ENCODE results near the gene TMEM130. TPM values are rescaled to one million over a fixed set of nuclear protein-coding genes. Genes with fewer than 3 reads are reported as not detected.

The TMEM130 gene
- total RNA-seq, 2 experiments from 2014 or later, result not detected

GRCh38 chr7:98892609-98893008 lies 22.8 kb upstream of the TMEM130 start:
- H3K9me3 Mint-ChIP-seq, result no peaks in the 10 kb centered on the region
- DNase-seq (no peak), ATAC-seq (ENCODE audit: low read depth) (no peak)
- H3K4me3 Mint-ChIP-seq, result no peak overlapping the region
- POLR2A ChIA-PET, result no interaction called here
- H3K36me3 Mint-ChIP-seq, result peaks cover 22% of the 10 kb centered on the region
- H3K27ac Mint-ChIP-seq, result no peak overlapping the region
- peaks cover 5% of the 10 kb centered on the region for H3K4me1 Mint-ChIP-seq
- no peaks in the 10 kb centered on the region for H3K27me3 Mint-ChIP-seq

GRCh38 chr7:98887038-98887437 lies 17.2 kb upstream of the TMEM130 start:
- no peak for DNase-seq
- ATAC-seq (ENCODE audit: low read depth), result no peak
- Mint-ChIP-seq H3K4me3 (no peak overlapping the region), H3K27ac (no peak overlapping the region), H3K36me3 (peaks cover 16% of the 10 kb centered on the region), H3K27me3 (no peaks in the 10 kb centered on the region), H3K4me1 (peaks cover 7% of the 10 kb centered on the region), H3K9me3 (no peaks in the 10 kb centered on the region)
- POLR2A ChIA-PET, result no interaction called here

GRCh38 chr7:98884416-98884815 lies 14.6 kb upstream of the TMEM130 start:
- DNase-seq, result no peak
- Mint-ChIP-seq H3K4me3 (no peak overlapping the region), H3K4me1 (peaks cover 15% of the 10 kb centered on the region), H3K27me3 (no peaks in the 10 kb centered on the region), H3K27ac (no peak overlapping the region), H3K9me3 (no peaks in the 10 kb centered on the region), H3K36me3 (peaks cover 15% of the 10 kb centered on the region)
- POLR2A ChIA-PET, result no interaction called here
- no peak for ATAC-seq (ENCODE audit: low read depth)

- Mint-ChIP-seq H3K4me3 (no peak overlapping the region), H3K27me3 (no peaks in the 10 kb centered on the region), H3K36me3 (peaks cover 13% of the 10 kb centered on the region), H3K9me3 (no peaks in the 10 kb centered on the region), H3K4me1 (peaks cover 15% of the 10 kb centered on the region), H3K27ac (peak overlapping the region; percentile 6)
- POLR2A ChIA-PET, result no interaction called here
- DNase-seq (no peak), ATAC-seq (ENCODE audit: low read depth) (no peak)
Measured at GRCh38 chr7:98881561-98882315, 11.9 kb upstream of the TMEM130 start.

- Mint-ChIP-seq H3K4me1 (peaks cover 15% of the 10 kb centered on the region), H3K27me3 (no peaks in the 10 kb centered on the region), H3K4me3 (peak overlapping the region; percentile 91), H3K27ac (peak overlapping the region; percentile 94), H3K9me3 (no peaks in the 10 kb centered on the region), H3K36me3 (peaks cover 8% of the 10 kb centered on the region)
- POLR2A ChIA-PET, result no interaction called here
- no peak for ATAC-seq (ENCODE audit: low read depth)
- no peak for DNase-seq
Measured at GRCh38 chr7:98880485-98880884, 10.7 kb upstream of the TMEM130 start.

- POLR2A ChIA-PET, result interaction anchor here (0.6 to 1.0 kb wide), 4 partner anchors 9 to 120 kb away, joined by 3 to 4 read pairs (median 3); partner anchors contain the start of gene TMEM130
- H3K9me3 Mint-ChIP-seq, result no peaks in the 10 kb centered on the region
- peak overlapping the region; percentile 94 for H3K27ac Mint-ChIP-seq
- H3K27me3 Mint-ChIP-seq, result no peaks in the 10 kb centered on the region
- ATAC-seq (ENCODE audit: low read depth) (no peak), DNase-seq (peak; percentile 42)
- H3K4me1 Mint-ChIP-seq, result peaks cover 15% of the 10 kb centered on the region
- H3K36me3 Mint-ChIP-seq, result peaks cover 8% of the 10 kb centered on the region
- peak overlapping the region; percentile 91 for H3K4me3 Mint-ChIP-seq
Measured at GRCh38 chr7:98879979-98880315, 10.1 kb upstream of the TMEM130 start.

GRCh38 chr7:98879198-98879978 lies 9.6 kb upstream of the TMEM130 start:
- Mint-ChIP-seq H3K27me3 (no peaks in the 10 kb centered on the region), H3K9me3 (no peaks in the 10 kb centered on the region), H3K4me1 (peaks cover 15% of the 10 kb centered on the region), H3K36me3 (peaks cover 8% of the 10 kb centered on the region), H3K4me3 (peak overlapping the region; percentile 91), H3K27ac (peak overlapping the region; percentile 94)
- peak; percentile 85 for ATAC-seq (ENCODE audit: low read depth)
- peak; percentile 69 for DNase-seq
- POLR2A ChIA-PET, result interaction anchor here (0.6 to 1.2 kb wide), 6 partner anchors 9 to 597 kb away, joined by 3 to 4 read pairs (median 3); partner anchors contain the start of gene TMEM130

GRCh38 chr7:98878365-98879197 lies 8.8 kb upstream of the TMEM130 start, which contains the start of gene TRRAP:
Gene TRRAP (plus strand): TSS chr7:98878532. CDS start chr7:98881151, 2,619 bp downstream.
- peak within 1 kb of the TSS; percentile 91 for H3K4me3 Mint-ChIP-seq
- peak within 1 kb of the TSS; percentile 94 for H3K27ac Mint-ChIP-seq
- H3K36me3 Mint-ChIP-seq, result peaks cover 4% of the 10 kb centered on the region
- DNase-seq, result peak; percentile 89
- ATAC-seq (ENCODE audit: low read depth), result peak; percentile 64
- H3K9me3 Mint-ChIP-seq, result no peaks in the 10 kb centered on the region
- H3K27me3 Mint-ChIP-seq, result no peaks in the 10 kb centered on the region
- POLR2A ChIA-PET, result interaction anchor here (1.1 to 1.2 kb wide), 2 partner anchors 24 to 596 kb away, joined by 3 to 4 read pairs; no protein-coding TSS in a partner anchor
- peaks cover 13% of the 10 kb centered on the region for H3K4me1 Mint-ChIP-seq

- DNase-seq (no peak), ATAC-seq (ENCODE audit: low read depth) (no peak)
- Mint-ChIP-seq H3K27ac (peak overlapping the region; percentile 42), H3K4me1 (peaks cover 12% of the 10 kb centered on the region), H3K9me3 (no peaks in the 10 kb centered on the region), H3K4me3 (peak overlapping the region; percentile 16), H3K27me3 (no peaks in the 10 kb centered on the region), H3K36me3 (peaks cover 4% of the 10 kb centered on the region)
- POLR2A ChIA-PET, result interaction anchor here (1.1 to 1.2 kb wide), 2 partner anchors 25 to 596 kb away, joined by 3 to 4 read pairs; no protein-coding TSS in a partner anchor
Measured at GRCh38 chr7:98877692-98878364, 8.0 kb upstream of the TMEM130 start.

- Mint-ChIP-seq H3K4me1 (peaks cover 10% of the 10 kb centered on the region), H3K27me3 (peaks cover 2% of the 10 kb centered on the region), H3K27ac (peak overlapping the region; percentile 8), H3K4me3 (peak overlapping the region; percentile 26), H3K9me3 (no peaks in the 10 kb centered on the region), H3K36me3 (peaks cover 4% of the 10 kb centered on the region)
- no peak for ATAC-seq (ENCODE audit: low read depth)
- DNase-seq, result no peak
- POLR2A ChIA-PET, result no interaction called here
Measured at GRCh38 chr7:98877146-98877545, 7.3 kb upstream of the TMEM130 start.

GRCh38 chr7:98875501-98875900 lies 5.7 kb upstream of the TMEM130 start:
- no peak for DNase-seq
- no peak overlapping the region for H3K4me3 Mint-ChIP-seq
- no peaks in the 10 kb centered on the region for H3K9me3 Mint-ChIP-seq
- ATAC-seq (ENCODE audit: low read depth), result no peak
- POLR2A ChIA-PET, result no interaction called here
- H3K27me3 Mint-ChIP-seq, result peaks cover 9% of the 10 kb centered on the region
- H3K36me3 Mint-ChIP-seq, result no peaks in the 10 kb centered on the region
- peaks cover 8% of the 10 kb centered on the region for H3K4me1 Mint-ChIP-seq
- no peak overlapping the region for H3K27ac Mint-ChIP-seq

GRCh38 chr7:98874942-98875341 lies 5.1 kb upstream of the TMEM130 start:
- Mint-ChIP-seq H3K4me1 (peaks cover 7% of the 10 kb centered on the region), H3K36me3 (no peaks in the 10 kb centered on the region), H3K27ac (no peak overlapping the region), H3K4me3 (no peak overlapping the region), H3K9me3 (no peaks in the 10 kb centered on the region), H3K27me3 (peaks cover 14% of the 10 kb centered on the region)
- POLR2A ChIA-PET, result no interaction called here
- ATAC-seq (ENCODE audit: low read depth) (no peak), DNase-seq (no peak)
